ENCODE results near the gene RETREG1. TPM values are rescaled to one million over a fixed set of nuclear protein-coding genes. Genes with fewer than 3 reads are reported as not detected.

The RETREG1 gene
- total and polyA plus RNA-seq, 2 experiments from 2014 or later: 23.8 to 24.0 TPM

GRCh38 chr5:16505140-16505891, 111.5 kb downstream of the RETREG1 start:
- Histone ChIP-seq H3K4me3 (no peak overlapping the region), H3K9me2 (replicated peaks; ENCODE audit: insufficient read depth) (no peaks in the 10 kb centered on the region), H4K20me1 (ENCODE audit: insufficient read depth, poor library complexity, severe bottlenecking) (no peaks in the 10 kb centered on the region), H3K4me2 (no peak overlapping the region), H3K9me3 (ENCODE audit: low read depth) (no peaks in the 10 kb centered on the region), H3K4me1 (ENCODE audit: insufficient read depth) (no peaks in the 10 kb centered on the region), H3K27ac (no peak overlapping the region), H3K27me3 (no peaks in the 10 kb centered on the region), H2AFZ (no peak overlapping the region), H3K36me3 (replicated peaks; ENCODE audit: insufficient read depth, low read depth) (no peaks in the 10 kb centered on the region), H3K79me2 (no peaks in the 10 kb centered on the region)
- DNase-seq (ENCODE audit: low spot score): no peak
- TF ChIP-seq CTCF (IDR thresholded peaks at IDR 0.05; ENCODE audit: poor library complexity): no peak
- TF ChIP-seq EZH2 (IDR thresholded peaks at IDR 0.05; ENCODE audit: borderline replicate concordance): no peak
- no peak for TF ChIP-seq EZH2phosphoT487 (IDR thresholded peaks at IDR 0.05; ENCODE audit: low read depth, severe bottlenecking, unreplicated experiment)
- WGBS (ENCODE audit: low lambda C conversion rate, missing lambda C conversion rate): 89% methylated on average over 17 of the region's 17 CpGs

- no peaks in the 10 kb centered on the region for H3K36me3 ChIP-seq (replicated peaks; ENCODE audit: insufficient read depth, low read depth)
- TF ChIP-seq CTCF (IDR thresholded peaks at IDR 0.05; ENCODE audit: poor library complexity) (no peak), EZH2 (IDR thresholded peaks at IDR 0.05; ENCODE audit: borderline replicate concordance) (no peak), EZH2phosphoT487 (IDR thresholded peaks at IDR 0.05; ENCODE audit: low read depth, severe bottlenecking, unreplicated experiment) (no peak)
- H4K20me1 ChIP-seq (ENCODE audit: insufficient read depth, poor library complexity, severe bottlenecking): no peaks in the 10 kb centered on the region
- no peak for DNase-seq (ENCODE audit: low spot score)
- no peaks in the 10 kb centered on the region for H3K27me3 ChIP-seq
- 83% methylated on average over 10 of the region's 10 CpGs for WGBS (ENCODE audit: low lambda C conversion rate, missing lambda C conversion rate)
- H3K9me2 ChIP-seq (replicated peaks; ENCODE audit: insufficient read depth): no peaks in the 10 kb centered on the region
- no peak overlapping the region for H3K4me2 ChIP-seq
- H2AFZ ChIP-seq: no peak overlapping the region
- H3K27ac ChIP-seq: no peak overlapping the region
- no peak overlapping the region for H3K4me3 ChIP-seq
- no peaks in the 10 kb centered on the region for H3K4me1 ChIP-seq (ENCODE audit: insufficient read depth)
- no peaks in the 10 kb centered on the region for H3K9me3 ChIP-seq (ENCODE audit: low read depth)
- no peaks in the 10 kb centered on the region for H3K79me2 ChIP-seq
Measured at GRCh38 chr5:16504571-16504970, 112.2 kb downstream of the RETREG1 start.

- Histone ChIP-seq H3K4me3 (no peak overlapping the region), H3K27ac (no peak overlapping the region), H3K9me2 (replicated peaks; ENCODE audit: insufficient read depth) (no peaks in the 10 kb centered on the region), H4K20me1 (ENCODE audit: insufficient read depth, poor library complexity, severe bottlenecking) (no peaks in the 10 kb centered on the region), H3K36me3 (replicated peaks; ENCODE audit: insufficient read depth, low read depth) (no peaks in the 10 kb centered on the region), H3K27me3 (no peaks in the 10 kb centered on the region), H3K79me2 (no peaks in the 10 kb centered on the region), H3K4me1 (ENCODE audit: insufficient read depth) (no peaks in the 10 kb centered on the region), H3K9me3 (ENCODE audit: low read depth) (no peaks in the 10 kb centered on the region), H2AFZ (no peak overlapping the region), H3K4me2 (no peak overlapping the region)
- no peak for TF ChIP-seq EZH2phosphoT487 (IDR thresholded peaks at IDR 0.05; ENCODE audit: low read depth, severe bottlenecking, unreplicated experiment)
- no peak for TF ChIP-seq EZH2 (IDR thresholded peaks at IDR 0.05; ENCODE audit: borderline replicate concordance)
- no peak for TF ChIP-seq CTCF (IDR thresholded peaks at IDR 0.05; ENCODE audit: poor library complexity)
- no peak for DNase-seq (ENCODE audit: low spot score)
- 55% methylated on average over 3 of the region's 3 CpGs for WGBS (ENCODE audit: low lambda C conversion rate, missing lambda C conversion rate)
Measured at GRCh38 chr5:16502866-16503265, 113.9 kb downstream of the RETREG1 start.
